Natural killer cell (primary cell): ENCODE results near the gene C9orf57. TPM values are rescaled to one million over a fixed set of nuclear protein-coding genes. Genes with fewer than 3 reads are reported as not detected.
"Not testable (repeated sequence)": the region's sequence is repeated elsewhere in the genome, so short reads cannot be mapped to it uniquely, and the experiment has no call there.

Experiments used
- ATAC-seq, 3 donors: fragments of 150-1000 bp in 2 of 3; fragments of 200-7000 bp in 1 of 3; cut with Tn5 transposase; 1 replicate in 1 of 3; 2 replicates in 2 of 3; pipeline ENCODE4 v1.10.0; 2021; ENCODE audit warnings: mild to moderate bottlenecking in 2 of 3, moderate library complexity in 2 of 3
- DNase-seq, 2 donors: peaks; one replicate each; pipeline versions ENCODE4 v3.0.0 to v3.0.0-alpha.2; 2013 to 2021; ENCODE audit warnings: mixed read lengths in 1 of 2
- H3K27ac ChIP-seq: one replicate; pipeline ENCODE4 v1.5.1; 2013; ENCODE audit warnings: mild to moderate bottlenecking, low read length
- H3K27me3 ChIP-seq: one replicate; pipeline ENCODE4 v1.6.1; 2013; ENCODE audit warnings: low read length; ENCODE audit not compliant: control insufficient read depth, insufficient read depth
- H3K36me3 ChIP-seq: one replicate; pipeline ENCODE4 v1.6.1; 2013; ENCODE audit warnings: low read length; ENCODE audit not compliant: control insufficient read depth, insufficient read depth
- H3K4me1 ChIP-seq: one replicate; pipeline ENCODE4 v1.6.1; 2013; ENCODE audit warnings: low read length; ENCODE audit not compliant: control insufficient read depth, insufficient read depth
- H3K4me3 ChIP-seq: one replicate; pipeline ENCODE4 v1.5.1; 2013; ENCODE audit warnings: low read length
- H3K9me3 ChIP-seq: one replicate; pipeline ENCODE4 v1.6.1; 2013; ENCODE audit warnings: low read length; ENCODE audit not compliant: control insufficient read depth, insufficient read depth
- H3K27ac Mint-ChIP-seq, 2 donors: one replicate each; pipeline ENCODE4 v1.8.0; 2022; ENCODE audit warnings: mild to moderate bottlenecking in 2 of 2, mixed read lengths in 2 of 2, moderate library complexity in 1 of 2
- H3K27me3 Mint-ChIP-seq, 2 donors: one replicate each; pipeline ENCODE4 v1.8.0; 2022; ENCODE audit warnings: low read depth in 2 of 2, mixed read lengths in 2 of 2
- H3K36me3 Mint-ChIP-seq: one replicate; pipeline ENCODE4 v1.8.0; 2022; ENCODE audit warnings: mixed read lengths
- H3K4me1 Mint-ChIP-seq, 2 donors: one replicate each; pipeline ENCODE4 v1.8.0; 2022; ENCODE audit warnings: mixed read lengths in 2 of 2
- H3K4me3 Mint-ChIP-seq: one replicate; pipeline ENCODE4 v1.8.0; 2022; ENCODE audit warnings: mild to moderate bottlenecking, moderate library complexity, mixed read lengths
- H3K9me3 Mint-ChIP-seq, 2 donors: one replicate each; pipeline ENCODE4 v1.8.0; 2022; ENCODE audit warnings: mixed read lengths in 2 of 2
- CTCF ChIP-seq: fragments of 200-600 bp; IDR thresholded peaks from one replicate; pipeline ENCODE4 v1.8.0; 2022; ENCODE audit warnings: antibody characterized with exemption
- WGBS: methylation state at CpG from one replicate; pipeline ENCODE4 v1.1.7; 2013; ENCODE audit warnings: missing lambda C conversion rate; ENCODE audit not compliant: insufficient coverage; 5-methylcytosine and 5-hydroxymethylcytosine counted together
- intact Hi-C: fragments of 100-400 bp; cut with micrococcal nuclease; formaldehyde crosslinking; loops from one replicate; pipeline ENCODE4 v1.14.2; 2022
- total RNA-seq, 4 donors: library from RNA; stranded (reverse); fragments of 120-200 nt in 1 of 4; gene quantifications; one replicate each; pipeline versions ENCODE4 v1.2.3 to v1.2.4, GENCODE V29; 2013 to 2022

The C9orf57 gene
- total RNA-seq, 3 donors from 2014 or later (not counting 1 experiment from before 2014, with no cell fraction given), result not detected

- Mint-ChIP-seq H3K9me3 (no peaks in the 10 kb centered on the region), H3K4me3 (no peak overlapping the region), H3K27me3 (no peaks in the 10 kb centered on the region), H3K4me1 (no peaks in the 10 kb centered on the region), H3K36me3 (no peaks in the 10 kb centered on the region), H3K27ac (no peak overlapping the region)
- Histone ChIP-seq H3K36me3 (no peaks in the 10 kb centered on the region), H3K4me3 (no peak overlapping the region), H3K4me1 (peaks cover 4% of the 10 kb centered on the region), H3K27ac (no peak overlapping the region), H3K9me3 (no peaks in the 10 kb centered on the region), H3K27me3 (no peaks in the 10 kb centered on the region)
- TF ChIP-seq CTCF, result no peak
- DNase-seq (no peak), ATAC-seq (no peak)
- 76% methylated on average over 2 of the region's 3 CpGs for WGBS
- intact Hi-C loops, result no loop called here
Measured at GRCh38 chr9:72022841-72023240, 37.6 kb downstream of the C9orf57 start.

GRCh38 chr9:72013292-72013760 lies 47.1 kb downstream of the C9orf57 start:
- DNase-seq (no peak), ATAC-seq (no peak)
- Mint-ChIP-seq H3K9me3 (no peaks in the 10 kb centered on the region), H3K4me1 (peaks cover 8 to 13% of the 10 kb centered on the region in 2 donors), H3K27me3 (no peaks in the 10 kb centered on the region), H3K27ac (peak overlapping the region in 1 of 2 donors; percentile 44), H3K4me3 (no peak overlapping the region), H3K36me3 (no peaks in the 10 kb centered on the region)
- intact Hi-C loops, result no loop called here
- no peaks in the 10 kb centered on the region for H3K4me1 ChIP-seq
- TF ChIP-seq CTCF, result no peak
- no peak overlapping the region for H3K27ac ChIP-seq
- H3K27me3 ChIP-seq, result no peaks in the 10 kb centered on the region
- no peak overlapping the region for H3K4me3 ChIP-seq
- WGBS, result no CpG with 5 or more reads among the region's 1 CpG
- H3K36me3 ChIP-seq, result no peaks in the 10 kb centered on the region
- H3K9me3 ChIP-seq, result no peaks in the 10 kb centered on the region

- ATAC-seq, result no peak
- H3K27ac Mint-ChIP-seq, result peak overlapping the region in 1 of 2 donors; percentile 44
- intact Hi-C loops, result no loop called here
- Histone ChIP-seq H3K27me3 (no peaks in the 10 kb centered on the region), H3K9me3 (no peaks in the 10 kb centered on the region), H3K36me3 (no peaks in the 10 kb centered on the region), H3K4me1 (no peaks in the 10 kb centered on the region), H3K27ac (no peak overlapping the region), H3K4me3 (no peak overlapping the region)
- no peaks in the 10 kb centered on the region for H3K27me3 Mint-ChIP-seq
- H3K4me1 Mint-ChIP-seq, result peaks cover 8 to 13% of the 10 kb centered on the region in 2 donors
- no peaks in the 10 kb centered on the region for H3K36me3 Mint-ChIP-seq
- TF ChIP-seq CTCF, result no peak
- WGBS, result 85% methylated on average over 4 of the region's 4 CpGs
- DNase-seq, result no peak
- H3K9me3 Mint-ChIP-seq, result no peaks in the 10 kb centered on the region
- no peak overlapping the region for H3K4me3 Mint-ChIP-seq
Measured at GRCh38 chr9:72012646-72013045, 47.8 kb downstream of the C9orf57 start.

- H3K27ac ChIP-seq, ATAC-seq, H3K9me3 ChIP-seq, H3K4me3 ChIP-seq, H3K4me3 Mint-ChIP-seq, H3K36me3 ChIP-seq, H3K4me1 ChIP-seq, DNase-seq, H3K27ac Mint-ChIP-seq, H3K4me1 Mint-ChIP-seq, H3K27me3 Mint-ChIP-seq, H3K36me3 Mint-ChIP-seq, H3K27me3 ChIP-seq, H3K9me3 Mint-ChIP-seq, intact Hi-C loops: not testable (repeated sequence)
- 94% methylated on average over 18 of the region's 20 CpGs for WGBS
Measured at GRCh38 chr9:72007726-72008125, 52.7 kb downstream of the C9orf57 start.
